HEK293T (cell line): Measurements from ENCODE around the gene IL15RA.
"Not testable (repeated sequence)": the region's sequence is repeated elsewhere in the genome, so short reads cannot be mapped to it uniquely, and the experiment has no call there.

Source experiments
- ARNT ChIP-seq: fragments of 450-650 bp; IDR thresholded peaks from 2 replicates; pipeline ENCODE4 v1.6.1; 2017; ENCODE audit warnings: mild to moderate bottlenecking
- BHLHE40 ChIP-seq: fragments of 450-650 bp; IDR thresholded peaks from 2 replicates; pipeline ENCODE4 v1.6.1; 2016; ENCODE audit warnings: mild to moderate bottlenecking, moderate library complexity, borderline replicate concordance
- CTBP1 ChIP-seq: fragments of 450-650 bp; IDR thresholded peaks from 2 replicates; pipeline ENCODE4 v1.6.1; 2016; ENCODE audit warnings: borderline replicate concordance
- FOXK2 ChIP-seq: fragments of 450-650 bp; IDR thresholded peaks from 2 replicates; pipeline ENCODE4 v1.6.1; 2016; ENCODE audit warnings: mild to moderate bottlenecking
- NFRKB ChIP-seq: fragments of 450-650 bp; IDR thresholded peaks from 2 replicates; pipeline ENCODE4 v1.6.1; 2016; ENCODE audit warnings: mild to moderate bottlenecking, moderate library complexity
- SP1 ChIP-seq: fragments of 450-650 bp; IDR thresholded peaks from 2 replicates; pipeline ENCODE4 v1.6.1; 2017
- SUZ12 ChIP-seq: fragments of 450-650 bp; IDR thresholded peaks from 2 replicates; pipeline ENCODE4 v1.6.1; 2016; ENCODE audit warnings: mild to moderate bottlenecking
- TARDBP ChIP-seq: fragments of 450-650 bp; IDR thresholded peaks from 2 replicates; pipeline ENCODE4 v1.6.1; 2016
- TF ChIP-seq, protein P1 (sequence below): fragments of 450-650 bp; IDR thresholded peaks from 2 replicates; pipeline ENCODE4 v1.6.1; 2016

DNA sequence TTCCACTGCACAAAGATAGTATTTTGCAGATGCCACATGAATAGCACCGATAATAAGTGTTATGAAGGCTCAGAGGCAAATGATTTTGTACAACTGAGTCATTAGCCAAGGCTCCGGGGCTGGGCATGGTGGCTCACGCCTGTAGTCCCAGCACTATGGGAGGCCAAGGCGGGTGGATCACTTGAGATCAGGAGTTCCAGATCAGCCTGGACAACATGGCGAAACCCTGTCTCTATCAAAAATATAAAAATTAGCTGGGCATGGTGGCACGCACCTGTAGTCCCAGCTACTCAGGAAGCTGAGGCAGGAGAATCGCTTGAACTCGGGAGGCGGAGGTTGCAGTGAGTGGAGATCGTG, 30.9 kb downstream of the IL15RA start:
- TF ChIP-seq SUZ12, FOXK2, ARNT, CTBP1, NFRKB, SP1, BHLHE40, TARDBP: not testable (repeated sequence)
- TF ChIP-seq, protein P1, sequence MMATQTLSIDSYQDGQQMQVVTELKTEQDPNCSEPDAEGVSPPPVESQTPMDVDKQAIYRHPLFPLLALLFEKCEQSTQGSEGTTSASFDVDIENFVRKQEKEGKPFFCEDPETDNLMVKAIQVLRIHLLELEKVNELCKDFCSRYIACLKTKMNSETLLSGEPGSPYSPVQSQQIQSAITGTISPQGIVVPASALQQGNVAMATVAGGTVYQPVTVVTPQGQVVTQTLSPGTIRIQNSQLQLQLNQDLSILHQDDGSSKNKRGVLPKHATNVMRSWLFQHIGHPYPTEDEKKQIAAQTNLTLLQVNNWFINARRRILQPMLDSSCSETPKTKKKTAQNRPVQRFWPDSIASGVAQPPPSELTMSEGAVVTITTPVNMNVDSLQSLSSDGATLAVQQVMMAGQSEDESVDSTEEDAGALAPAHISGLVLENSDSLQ: not testable (repeated sequence)
